HepG2 (cell line): Measurements from ENCODE around the gene TNFRSF6B. TPM values are rescaled to one million over a fixed set of nuclear protein-coding genes. Genes with fewer than 3 reads are reported as not detected.

Source experiments
- ATRX ChIP-seq: sonication (generic); formaldehyde crosslinking; IDR thresholded peaks from 2 replicates; pipeline ENCODE4 v1.4.0; 2020; ENCODE audit warnings: missing genetic modification reagents, borderline replicate concordance
- CEBPG ChIP-seq: IDR thresholded peaks from 2 replicates; pipeline ENCODE4 v1.6.1; 2016
- FOXA1 ChIP-seq, 2 experiments: fragments of 450-650 bp in 1 of 2; sonication (generic) in 1 of 2; formaldehyde crosslinking in 1 of 2; IDR thresholded peaks; 2 replicates each; pipeline versions ENCODE4 v1.4.0 to v1.6.1; 2016 to 2020; ENCODE audit warnings: missing genetic modification reagents in 1 of 2
- IKZF4 ChIP-seq: sonication (generic); formaldehyde crosslinking; IDR thresholded peaks from 2 replicates; pipeline ENCODE4 v1.5.1; 2020; ENCODE audit warnings: borderline replicate concordance, mild to moderate bottlenecking, low read depth, missing genetic modification reagents; ENCODE audit errors: not compliant biosample characterization
- JARID2 ChIP-seq: sonication (generic); formaldehyde crosslinking; IDR thresholded peaks from 2 replicates; pipeline ENCODE4 v1.8.1; 2023; ENCODE audit warnings: missing genetic modification reagents, inconsistent platforms; ENCODE audit not compliant: insufficient replicate concordance
- KLF12 ChIP-seq: sonication (generic); formaldehyde crosslinking; IDR thresholded peaks from 2 replicates; pipeline ENCODE4 v1.4.0; 2020; ENCODE audit warnings: missing genetic modification reagents, borderline replicate concordance
- MIER3 ChIP-seq: IDR thresholded peaks from 2 replicates; pipeline ENCODE4 v1.6.1; 2016; ENCODE audit warnings: missing compliant biosample characterization, borderline replicate concordance
- NFATC3 ChIP-seq: sonication (generic); formaldehyde crosslinking; IDR thresholded peaks from 2 replicates; pipeline ENCODE4 v1.5.1; 2020; ENCODE audit warnings: mild to moderate bottlenecking, missing genetic modification reagents
- RARG ChIP-seq: sonication (generic); formaldehyde crosslinking; IDR thresholded peaks from 2 replicates; pipeline ENCODE4 v1.4.0; 2020; ENCODE audit warnings: low read depth, mild to moderate bottlenecking, missing genetic modification reagents
- RBM39 ChIP-seq: fragments of 200-400 bp; formaldehyde crosslinking; IDR thresholded peaks from one replicate; pipeline ENCODE4 v1.6.1; 2018; ENCODE audit warnings: antibody characterized with exemption, mild to moderate bottlenecking, low read depth, low read length; ENCODE audit not compliant: poor library complexity, severe bottlenecking
- REXO4 ChIP-seq: sonication (generic); formaldehyde crosslinking; IDR thresholded peaks from 2 replicates; pipeline ENCODE4 v1.8.0; 2022; ENCODE audit warnings: missing genetic modification reagents, mild to moderate bottlenecking, borderline replicate concordance
- TARDBP ChIP-seq: sonication (generic); formaldehyde crosslinking; IDR thresholded peaks from 2 replicates; pipeline ENCODE4 v1.8.0; 2022; ENCODE audit warnings: mild to moderate bottlenecking, missing genetic modification reagents
- YEATS2 ChIP-seq: sonication (generic); formaldehyde crosslinking; IDR thresholded peaks from 2 replicates; pipeline ENCODE4 v1.4.0; 2020; ENCODE audit warnings: missing genetic modification reagents, borderline replicate concordance
- ZC3H4 ChIP-seq: sonication (generic); formaldehyde crosslinking; IDR thresholded peaks from 2 replicates; pipeline ENCODE4 v1.4.0; 2020; ENCODE audit warnings: missing genetic modification reagents, borderline replicate concordance
- ZFX ChIP-seq: sonication (generic); formaldehyde crosslinking; IDR thresholded peaks from 2 replicates; pipeline ENCODE4 v1.4.0; 2020; ENCODE audit warnings: mild to moderate bottlenecking, low read depth, missing genetic modification reagents, moderate library complexity
- ZNF205 ChIP-seq: IDR thresholded peaks from 2 replicates; pipeline ENCODE4 v1.6.1; 2018; ENCODE audit warnings: missing biosample characterization, missing genetic modification reagents
- ZNF292 ChIP-seq: sonication (generic); formaldehyde crosslinking; IDR thresholded peaks from 2 replicates; pipeline ENCODE4 v1.8.1; 2022; ENCODE audit warnings: mild to moderate bottlenecking, low read depth, missing genetic modification reagents, borderline replicate concordance
- ZNF543 ChIP-seq: sonication (generic); formaldehyde crosslinking; IDR thresholded peaks from 2 replicates; pipeline ENCODE4 v1.4.0; 2020; ENCODE audit warnings: mild to moderate bottlenecking, missing genetic modification reagents
- ZNF549 ChIP-seq: sonication (generic); formaldehyde crosslinking; IDR thresholded peaks from 2 replicates; pipeline ENCODE4 v1.5.0; 2020; ENCODE audit warnings: missing genetic modification reagents
- ZNF737 ChIP-seq: sonication (generic); formaldehyde crosslinking; IDR thresholded peaks from 2 replicates; pipeline ENCODE4 v1.5.0; 2020; ENCODE audit warnings: missing genetic modification reagents, mild to moderate bottlenecking, borderline replicate concordance
- ZNF75D ChIP-seq: sonication (generic); formaldehyde crosslinking; IDR thresholded peaks from 2 replicates; pipeline ENCODE4 v1.8.1; 2023; ENCODE audit warnings: missing genetic modification reagents, mild to moderate bottlenecking, borderline replicate concordance
- ZNF839 ChIP-seq: sonication (generic); formaldehyde crosslinking; IDR thresholded peaks from 2 replicates; pipeline ENCODE4 v1.4.0; 2020; ENCODE audit warnings: missing genetic modification reagents, mild to moderate bottlenecking, borderline replicate concordance
- polyA plus RNA-seq, 8 experiments: library from polyadenylated mRNA; depleted of rRNA in 3 of 8; stranded (reverse) in 7 of 8; unstranded in 1 of 8; fragments of >200 nt; fragmentation: Illumina TruSeq in 4 of 8; extraction: Trizol in 4 of 8; gene quantifications; 2 replicates each; pipeline versions ENCODE4 v1.2.1 to v1.2.3, GENCODE V29; 2011 to 2016; ENCODE audit warnings: low read depth in 4 of 8, missing spikeins in 1 of 8, mixed read lengths in 1 of 8; ENCODE audit not compliant: insufficient read depth in 1 of 8
- total RNA-seq, 5 experiments: library from RNA; depleted of rRNA; stranded (reverse); fragments of >200 nt; fragmentation: Illumina TruSeq; extraction: Trizol; gene quantifications; 2 replicates each; pipeline ENCODE4 v1.2.3, GENCODE V29; 2016; ENCODE audit warnings: low read depth in 1 of 5
- TF ChIP-seq, protein P1 (sequence below): sonication (generic); formaldehyde crosslinking; IDR thresholded peaks from 2 replicates; pipeline ENCODE4 v1.9.0; 2021; ENCODE audit warnings: missing genetic modification reagents, borderline replicate concordance
- TF ChIP-seq, protein P2 (sequence below): sonication (generic); formaldehyde crosslinking; IDR thresholded peaks from 2 replicates; pipeline ENCODE4 v1.8.0; 2022; ENCODE audit warnings: mild to moderate bottlenecking, missing genetic modification reagents

The TNFRSF6B gene
- total and polyA plus RNA-seq, 2 of the 13 experiments (the other 11 are each of a cell fraction or from before 2014, with no cell fraction given) = 0.24 TPM; not detected in 1

DNA sequence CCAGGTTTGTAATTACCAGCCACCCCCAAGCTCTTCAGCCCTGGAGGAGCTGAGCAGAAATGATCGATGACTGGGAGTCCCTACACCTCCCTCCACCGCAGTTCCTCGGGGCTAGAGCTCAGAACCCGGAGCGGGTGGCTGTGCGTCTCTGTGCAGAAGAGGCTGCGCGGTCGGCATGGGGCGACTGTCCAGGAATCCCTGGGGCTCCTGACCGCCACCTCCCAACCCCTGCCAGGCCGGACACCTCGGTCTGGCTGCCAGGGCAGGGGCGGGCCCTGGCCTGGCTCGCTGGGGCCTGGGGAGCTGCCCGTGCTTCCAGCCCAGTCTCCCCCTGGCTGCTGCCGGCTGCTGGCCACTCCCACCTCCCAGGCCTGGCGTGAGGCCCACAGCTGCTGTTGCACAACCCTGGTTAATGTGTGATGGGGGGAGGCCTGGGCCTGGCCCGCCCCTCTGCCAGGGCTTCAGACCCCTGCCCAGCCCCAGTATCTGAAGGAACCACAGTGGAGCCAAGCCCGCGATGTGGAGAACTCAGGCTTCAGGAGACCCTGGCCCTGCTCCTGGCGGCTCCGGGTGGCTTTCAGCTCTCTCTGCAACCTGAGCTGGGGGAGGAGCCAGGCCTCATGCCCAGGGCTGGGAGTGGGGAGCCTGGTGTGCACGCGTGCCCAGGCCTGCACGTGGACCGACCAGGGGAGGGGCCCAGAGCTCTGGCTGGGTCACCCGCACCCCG, 44.3 kb downstream of the TNFRSF6B start (continued):
- TF ChIP-seq NFATC3 = no peak
- TF ChIP-seq REXO4 = peak; percentile 79; the same call in 1 of the 2 replicates
- TF ChIP-seq RBM39 = peak; percentile 98
- TF ChIP-seq, protein P1, sequence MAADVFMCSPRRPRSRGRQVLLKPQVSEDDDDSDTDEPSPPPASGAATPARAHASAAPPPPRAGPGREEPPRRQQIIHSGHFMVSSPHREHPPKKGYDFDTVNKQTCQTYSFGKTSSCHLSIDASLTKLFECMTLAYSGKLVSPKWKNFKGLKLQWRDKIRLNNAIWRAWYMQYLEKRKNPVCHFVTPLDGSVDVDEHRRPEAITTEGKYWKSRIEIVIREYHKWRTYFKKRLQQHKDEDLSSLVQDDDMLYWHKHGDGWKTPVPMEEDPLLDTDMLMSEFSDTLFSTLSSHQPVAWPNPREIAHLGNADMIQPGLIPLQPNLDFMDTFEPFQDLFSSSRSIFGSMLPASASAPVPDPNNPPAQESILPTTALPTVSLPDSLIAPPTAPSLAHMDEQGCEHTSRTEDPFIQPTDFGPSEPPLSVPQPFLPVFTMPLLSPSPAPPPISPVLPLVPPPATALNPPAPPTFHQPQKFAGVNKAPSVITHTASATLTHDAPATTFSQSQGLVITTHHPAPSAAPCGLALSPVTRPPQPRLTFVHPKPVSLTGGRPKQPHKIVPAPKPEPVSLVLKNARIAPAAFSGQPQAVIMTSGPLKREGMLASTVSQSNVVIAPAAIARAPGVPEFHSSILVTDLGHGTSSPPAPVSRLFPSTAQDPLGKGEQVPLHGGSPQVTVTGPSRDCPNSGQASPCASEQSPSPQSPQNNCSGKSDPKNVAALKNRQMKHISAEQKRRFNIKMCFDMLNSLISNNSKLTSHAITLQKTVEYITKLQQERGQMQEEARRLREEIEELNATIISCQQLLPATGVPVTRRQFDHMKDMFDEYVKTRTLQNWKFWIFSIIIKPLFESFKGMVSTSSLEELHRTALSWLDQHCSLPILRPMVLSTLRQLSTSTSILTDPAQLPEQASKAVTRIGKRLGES (CRISPR knock-in tag) = peak; percentile 83; the same call in 1 of the 2 replicates
- no peak; the same call in 1 of the 2 replicates for TF ChIP-seq ZC3H4 (CRISPR knock-in tag)
- TF ChIP-seq RARG (CRISPR knock-in tag) = no peak
- peak; percentile 96; the same call in 1 of the 2 replicates for TF ChIP-seq MIER3 (CRISPR knock-in tag)
- TF ChIP-seq TARDBP (CRISPR knock-in tag) = peak; percentile 98
- peak; percentile 90; the same call in 1 of the 2 replicates for TF ChIP-seq ZNF549 (CRISPR knock-in tag)
- peak; percentile 95 for TF ChIP-seq ZNF543 (CRISPR knock-in tag)
- TF ChIP-seq, protein P2, sequence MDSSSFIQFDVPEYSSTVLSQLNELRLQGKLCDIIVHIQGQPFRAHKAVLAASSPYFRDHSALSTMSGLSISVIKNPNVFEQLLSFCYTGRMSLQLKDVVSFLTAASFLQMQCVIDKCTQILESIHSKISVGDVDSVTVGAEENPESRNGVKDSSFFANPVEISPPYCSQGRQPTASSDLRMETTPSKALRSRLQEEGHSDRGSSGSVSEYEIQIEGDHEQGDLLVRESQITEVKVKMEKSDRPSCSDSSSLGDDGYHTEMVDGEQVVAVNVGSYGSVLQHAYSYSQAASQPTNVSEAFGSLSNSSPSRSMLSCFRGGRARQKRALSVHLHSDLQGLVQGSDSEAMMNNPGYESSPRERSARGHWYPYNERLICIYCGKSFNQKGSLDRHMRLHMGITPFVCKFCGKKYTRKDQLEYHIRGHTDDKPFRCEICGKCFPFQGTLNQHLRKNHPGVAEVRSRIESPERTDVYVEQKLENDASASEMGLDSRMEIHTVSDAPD (CRISPR knock-in tag) = peak; percentile 91
- peak; percentile 81 for TF ChIP-seq ZNF737 (CRISPR knock-in tag)
- TF ChIP-seq FOXA1 (IDR thresholded peaks at IDR 0.05) = no peak
- peak; percentile 46 for TF ChIP-seq FOXA1 (CRISPR knock-in tag; IDR thresholded peaks at IDR 0.05)
- peak; percentile 93; the same call in 1 of the 2 replicates for TF ChIP-seq YEATS2 (CRISPR knock-in tag)
- TF ChIP-seq KLF12 (CRISPR knock-in tag) = peak; percentile 99
- peak; percentile 82 for TF ChIP-seq JARID2 (CRISPR knock-in tag)
- TF ChIP-seq ZNF75D (CRISPR knock-in tag) = no peak
- peak; percentile 85; the same call in 1 of the 2 replicates for TF ChIP-seq ZNF839 (CRISPR knock-in tag)
- peak; percentile 100 for TF ChIP-seq CEBPG
- TF ChIP-seq IKZF4 (CRISPR knock-in tag) = peak; percentile 52
- peak; percentile 88 for TF ChIP-seq ZNF292 (CRISPR knock-in tag)
- peak; percentile 100 for TF ChIP-seq ZFX (CRISPR knock-in tag)
- TF ChIP-seq ZNF205 (CRISPR knock-in tag) = peak; percentile 95
- TF ChIP-seq ATRX (CRISPR knock-in tag) = no peak
